HG02938 (cell line): ENCODE measurements around the gene GIPC3.

ENCODE experiments used
- ATAC-seq: cut with Tn5 transposase; IDR thresholded peaks from one replicate; pipeline ENCODE4 v1.9.1; 2021; ENCODE audit warnings: mild to moderate bottlenecking, moderate library complexity; ENCODE audit not compliant: unreplicated experiment

GIPC3 gene

DNA sequence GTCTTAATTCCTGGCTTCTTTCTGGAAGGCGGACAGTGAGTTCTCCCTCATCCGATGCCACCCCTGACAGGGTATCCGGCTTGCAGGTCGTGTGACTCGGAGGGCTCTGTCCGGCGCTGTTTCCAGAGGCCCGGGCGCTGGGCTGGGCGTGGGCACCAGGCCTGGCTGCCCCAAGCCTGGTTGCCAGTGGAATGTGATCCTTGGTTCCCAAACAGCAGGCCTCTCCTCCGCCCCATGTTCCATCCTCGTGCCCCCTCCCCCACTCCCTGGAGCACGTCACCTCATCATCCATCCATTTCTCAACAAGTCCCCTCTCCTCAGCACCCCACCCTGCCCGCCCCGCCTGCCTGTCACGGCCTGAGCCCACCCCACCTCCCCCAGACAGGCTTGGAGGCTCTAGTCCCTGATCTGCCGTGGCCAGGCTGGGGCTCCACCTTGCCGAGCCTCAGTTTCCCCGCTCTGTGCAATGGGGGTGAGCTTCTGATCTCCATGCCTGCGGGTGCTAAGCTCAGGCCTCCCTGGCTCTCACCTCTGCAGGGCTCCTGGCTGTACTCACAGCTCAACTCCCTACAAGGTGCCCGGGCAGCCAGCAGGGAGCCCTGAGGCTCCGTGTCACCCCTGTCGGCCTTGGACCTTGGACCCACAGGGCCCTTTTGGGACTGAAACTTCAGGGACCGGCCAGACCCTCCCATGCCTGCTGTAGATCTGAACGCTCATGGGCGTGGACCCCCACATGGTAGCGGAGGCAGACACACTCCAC lies 19.1 kb downstream of the GIPC3 start:
- ATAC-seq = no peak

DNA sequence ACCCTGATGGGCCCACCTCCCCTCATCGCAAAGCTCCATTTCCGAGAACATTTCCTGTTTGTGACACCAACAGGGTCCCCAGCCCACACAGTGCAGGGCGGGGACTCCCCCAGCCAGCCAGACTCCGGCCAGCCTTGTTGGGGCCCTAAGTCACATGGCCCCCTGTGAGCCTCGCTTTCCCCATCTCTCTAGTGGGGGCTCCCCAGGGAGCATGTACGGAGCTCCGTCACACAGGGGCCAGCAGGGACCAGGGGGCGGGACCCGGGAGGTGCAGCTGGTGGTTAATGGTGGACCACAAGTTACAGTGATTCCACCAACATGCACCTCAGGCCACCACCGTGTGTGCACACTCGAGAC lies 19.7 kb downstream of the GIPC3 start:
- no peak for ATAC-seq

DNA sequence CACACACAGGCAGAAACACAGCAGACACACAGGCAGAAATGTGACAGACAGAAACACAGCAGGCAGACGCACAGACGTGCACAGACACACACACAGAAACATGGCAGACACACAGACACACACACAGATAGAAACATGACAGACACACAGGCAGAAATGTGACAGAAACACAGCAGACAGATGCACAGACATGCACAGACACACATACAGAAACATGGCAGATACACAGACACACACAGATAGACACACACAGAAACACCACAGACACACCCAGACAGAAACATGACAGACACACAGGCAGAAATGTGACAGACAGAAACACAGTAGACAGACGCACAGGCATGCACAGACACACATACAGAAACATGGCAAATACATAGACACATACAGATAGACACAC lies 20.1 kb downstream of the GIPC3 start:
- no peak for ATAC-seq

DNA sequence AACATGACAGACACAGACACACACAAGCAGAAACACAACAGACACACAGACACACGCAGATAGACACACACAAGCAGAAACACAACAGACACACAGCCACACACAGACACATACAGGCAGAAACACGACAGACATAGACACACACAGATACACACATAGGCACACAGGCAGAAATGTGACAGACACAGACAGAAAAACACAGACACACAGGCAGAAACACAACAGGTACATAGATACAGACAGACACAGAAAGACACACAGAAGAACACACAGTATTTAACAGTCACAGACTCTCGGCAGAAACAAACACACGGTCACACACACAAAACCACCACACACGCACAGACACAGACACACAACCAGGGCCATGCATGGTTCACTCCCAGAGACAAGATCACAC lies 20.5 kb downstream of the GIPC3 start:
- no peak for ATAC-seq

DNA sequence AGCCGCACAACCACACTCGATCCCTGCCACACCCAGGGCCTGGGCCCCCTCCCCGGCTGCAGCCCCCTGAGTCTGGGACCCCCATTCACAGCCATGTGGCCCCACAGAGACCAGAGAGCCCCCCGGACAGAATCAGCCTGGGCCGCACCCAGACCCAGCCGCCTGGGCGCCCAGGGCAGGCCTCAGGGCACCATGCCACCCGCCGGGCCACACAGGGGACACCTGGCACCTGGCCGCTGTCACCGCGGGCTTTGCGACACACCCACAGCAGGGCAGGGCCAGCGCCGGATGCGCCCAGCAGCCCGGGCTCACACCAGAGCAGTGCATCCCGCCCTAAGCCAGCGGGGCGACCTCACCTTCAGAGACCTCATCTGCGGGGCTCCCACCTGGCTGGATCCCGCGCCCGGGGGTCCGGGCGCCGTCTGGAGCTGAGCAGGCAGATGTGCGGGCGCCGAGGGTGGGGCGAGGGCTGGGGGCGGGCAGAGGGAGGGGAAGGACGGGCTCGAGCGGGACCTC lies 21.0 kb downstream of the GIPC3 start:
- ATAC-seq = no peak

DNA sequence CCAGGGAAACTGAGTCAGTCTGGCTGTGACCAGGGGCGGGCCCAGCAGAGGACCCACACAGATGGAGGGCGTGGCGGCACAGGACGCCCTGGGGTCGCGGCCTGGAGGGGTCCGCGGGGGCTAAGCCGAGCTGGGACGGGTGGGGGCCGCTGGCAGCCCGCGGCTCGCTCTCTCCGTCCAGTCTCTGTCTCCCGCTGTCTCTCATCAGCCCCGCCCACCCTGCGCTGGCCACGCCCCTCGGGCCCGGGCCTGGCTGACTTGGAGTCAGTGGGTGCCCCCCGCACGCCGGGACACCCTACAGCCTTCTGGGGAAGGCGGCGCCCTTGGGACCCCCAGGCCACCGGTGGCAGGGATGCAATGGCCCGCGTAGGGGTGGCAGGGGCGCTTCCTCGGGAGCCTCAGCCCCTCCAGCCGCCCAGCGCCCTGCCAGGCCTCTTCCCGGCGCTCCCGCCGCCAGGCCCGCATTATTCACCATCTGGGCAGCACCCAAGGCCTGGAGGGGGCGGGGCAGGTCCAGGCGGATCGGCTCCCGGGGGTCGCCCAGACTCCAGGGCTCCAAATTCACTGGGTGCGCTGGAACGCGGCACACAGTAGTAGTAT lies 21.5 kb downstream of the GIPC3 start, which contains the start of gene TBXA2R:
Gene TBXA2R, minus strand, starts transcription at position 186 of the 600 bp plus-strand sequence. CDS start 6,241 bp downstream, outside the sequence.
- no peak for ATAC-seq

DNA sequence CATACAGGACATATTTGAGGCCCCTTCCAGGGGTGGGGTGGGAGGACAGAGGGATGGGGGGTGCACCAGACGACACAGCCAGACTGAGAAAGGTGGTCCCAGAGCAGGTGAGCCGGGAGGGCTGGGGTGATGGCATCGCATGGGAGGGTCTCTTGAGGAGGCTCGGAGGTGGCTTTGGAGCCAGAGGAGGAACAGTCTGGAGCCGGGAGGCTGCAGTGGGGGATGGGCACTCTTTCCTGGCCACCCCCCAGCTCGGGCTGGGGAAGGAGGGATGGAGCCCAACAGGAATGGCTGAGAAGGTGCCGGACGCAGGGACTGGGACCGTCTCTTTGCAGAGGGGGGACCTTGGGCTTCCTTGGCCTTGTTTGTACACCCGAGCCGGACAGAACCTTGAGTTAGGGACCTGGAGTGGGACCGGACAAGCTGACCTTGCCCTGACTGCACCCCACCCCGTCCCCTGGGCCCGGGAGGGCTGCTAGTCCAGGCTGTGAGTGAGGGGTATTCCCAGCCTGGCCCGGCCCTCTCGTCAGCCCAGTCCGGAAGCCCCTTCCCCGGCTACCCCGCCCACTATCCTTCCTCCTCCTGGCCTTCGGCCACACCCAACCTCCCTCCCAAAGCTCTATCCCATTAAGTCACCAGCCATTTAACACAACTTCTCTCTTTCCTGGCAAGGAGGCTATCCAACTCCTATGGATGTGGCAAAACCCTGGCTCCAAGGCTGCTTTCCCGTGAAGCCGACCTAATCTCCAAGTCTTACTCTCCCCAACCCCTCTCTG lies 22.2 kb downstream of the GIPC3 start:
- ATAC-seq = no peak

DNA sequence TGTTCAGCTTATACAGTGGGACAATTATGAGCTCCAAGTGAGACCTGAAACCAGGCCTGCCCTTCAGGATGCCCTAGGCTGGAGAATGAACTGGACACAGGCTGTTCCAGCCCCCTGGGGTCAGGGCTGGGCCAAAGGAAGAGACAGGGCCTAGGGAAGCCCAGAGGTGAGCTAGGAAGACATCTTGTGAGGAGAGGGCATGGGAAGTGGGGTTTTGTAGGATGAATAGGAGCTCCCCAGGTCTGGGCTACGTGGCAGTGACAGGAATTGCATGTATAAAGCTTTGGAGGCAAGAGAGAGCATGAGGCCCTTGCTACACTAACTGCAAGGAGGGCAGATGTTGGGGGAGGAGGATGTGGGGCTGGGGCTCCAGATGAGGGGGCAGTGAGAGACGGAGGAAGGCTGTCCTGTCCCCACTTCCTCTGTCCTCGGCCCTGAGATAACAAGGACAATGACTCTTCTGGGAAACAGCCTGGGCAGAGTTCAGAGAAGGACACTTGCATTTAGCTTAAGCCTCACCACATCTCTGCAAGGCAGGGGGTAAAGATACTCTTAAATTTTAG lies 22.9 kb downstream of the GIPC3 start:
- ATAC-seq = no peak

DNA sequence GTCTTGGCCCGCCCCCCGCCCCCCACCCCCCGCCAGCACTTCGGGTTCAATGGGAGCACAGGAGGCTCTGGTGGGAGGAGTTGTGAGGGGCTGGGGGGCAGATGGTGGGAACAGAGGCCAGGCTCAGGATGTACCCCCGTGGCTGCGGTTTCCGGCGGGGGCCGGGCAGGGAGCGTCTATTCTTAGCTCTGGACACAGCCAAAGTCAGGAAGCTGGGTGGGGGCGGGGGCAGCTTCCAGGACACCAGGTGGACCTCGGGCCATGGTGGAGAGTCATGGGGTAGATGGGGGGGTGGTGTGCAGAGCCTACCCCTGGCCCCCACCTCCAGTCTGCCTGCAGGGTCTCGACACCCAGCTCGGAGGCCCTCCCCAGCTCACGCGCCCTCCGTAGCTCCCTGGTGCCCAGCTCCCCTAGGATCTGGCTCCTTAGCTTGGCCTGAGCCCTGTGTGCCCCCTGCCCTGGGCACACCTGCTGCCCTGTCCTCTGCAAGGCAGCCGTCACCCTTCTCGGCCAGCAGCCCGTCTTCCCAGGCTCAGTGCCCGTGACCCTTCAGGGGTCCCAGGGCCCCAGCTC lies 23.6 kb downstream of the GIPC3 start:
- ATAC-seq = no peak

DNA sequence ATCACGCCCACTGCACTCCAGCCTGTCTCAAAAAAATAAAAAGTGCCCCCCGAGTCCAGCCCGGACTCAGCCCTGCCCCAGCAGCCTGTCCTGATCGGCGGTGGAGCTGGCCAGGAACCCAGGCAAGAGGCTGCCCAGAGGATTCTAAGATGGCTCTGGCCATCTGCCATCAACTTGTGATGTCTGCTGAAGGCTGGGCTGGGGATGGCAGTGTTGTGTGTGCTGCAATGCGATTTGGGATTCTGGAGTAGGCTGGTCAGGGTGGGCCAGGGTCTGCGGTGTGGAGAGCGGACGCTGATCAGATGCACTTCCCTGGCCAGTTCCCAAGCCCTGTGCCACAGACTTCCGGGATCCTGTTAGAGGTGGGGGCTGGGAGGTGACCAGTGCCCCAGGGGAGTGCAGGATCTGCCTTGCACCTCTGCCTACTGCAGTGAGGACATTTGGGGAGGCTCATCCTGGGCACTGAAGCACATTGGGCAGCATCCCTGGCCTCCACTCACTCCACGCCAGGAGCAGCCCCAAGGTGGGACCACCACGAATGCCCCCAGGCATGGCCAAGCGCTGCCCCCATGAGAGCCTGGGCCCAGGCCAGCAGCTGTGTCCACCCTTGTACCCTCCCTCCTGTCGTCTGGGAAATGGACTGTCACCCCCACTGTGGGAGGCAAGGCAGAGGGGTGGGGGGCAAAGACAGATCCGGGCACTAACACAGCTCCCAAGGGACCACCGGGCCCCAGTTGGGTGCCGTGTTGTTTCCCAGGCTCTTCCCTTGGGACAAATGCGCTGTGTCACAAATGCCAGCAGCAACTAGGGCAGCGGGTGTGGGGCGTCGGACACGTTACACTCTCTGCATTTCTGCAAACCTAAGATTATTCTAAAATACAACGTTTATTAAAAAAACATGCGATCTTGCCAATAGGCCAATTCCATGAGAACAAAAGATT lies 24.8 kb downstream of the GIPC3 start:
- ATAC-seq = no peak

DNA sequence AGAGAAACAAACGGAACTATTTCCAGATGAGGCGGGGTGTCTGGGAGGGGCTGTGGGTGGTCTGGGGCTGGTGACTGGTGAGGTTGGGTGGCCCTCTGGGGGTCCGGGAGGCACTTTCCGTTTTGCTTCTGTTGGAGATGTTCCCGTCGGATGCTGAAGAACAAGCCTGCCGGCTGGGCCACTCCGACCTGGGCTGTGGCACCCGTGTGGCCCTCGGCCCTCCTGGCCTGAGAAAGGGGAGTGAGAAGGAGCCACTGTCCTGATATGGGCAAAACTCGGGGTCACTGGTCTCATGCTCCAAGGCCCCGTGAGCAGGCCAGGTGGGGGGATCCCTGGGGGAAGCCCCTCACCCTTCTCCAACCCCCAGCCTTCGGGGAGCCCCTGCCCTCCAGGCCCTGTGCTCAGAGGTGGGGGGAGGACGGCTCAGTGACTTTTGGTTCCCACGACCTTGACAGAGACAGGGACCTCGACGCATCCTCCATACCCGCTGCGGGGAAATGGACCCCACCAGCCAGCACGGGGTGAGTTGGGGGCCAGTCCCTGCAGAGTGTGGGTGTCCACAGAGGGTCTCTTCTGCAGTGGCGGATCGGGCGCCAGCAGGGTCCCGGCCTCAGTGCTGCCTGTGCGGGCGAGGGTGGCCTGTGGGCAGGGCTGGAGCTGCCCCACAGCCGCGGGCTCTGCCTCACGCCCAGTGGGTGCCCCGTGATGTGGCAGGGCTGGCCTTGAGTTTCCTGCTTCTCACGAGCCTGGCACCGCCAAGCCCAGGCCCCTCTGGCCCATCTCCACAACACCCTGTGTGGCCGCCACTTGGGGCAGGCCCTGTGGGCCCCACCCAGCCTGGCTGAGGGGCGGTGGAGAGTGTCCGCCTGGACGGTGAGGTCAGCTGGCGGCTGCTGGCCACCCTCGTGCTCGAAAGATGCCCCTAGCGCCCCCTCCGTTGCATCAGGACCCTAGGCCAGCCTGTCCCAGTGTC lies 25.8 kb downstream of the GIPC3 start:
- ATAC-seq = no peak

DNA sequence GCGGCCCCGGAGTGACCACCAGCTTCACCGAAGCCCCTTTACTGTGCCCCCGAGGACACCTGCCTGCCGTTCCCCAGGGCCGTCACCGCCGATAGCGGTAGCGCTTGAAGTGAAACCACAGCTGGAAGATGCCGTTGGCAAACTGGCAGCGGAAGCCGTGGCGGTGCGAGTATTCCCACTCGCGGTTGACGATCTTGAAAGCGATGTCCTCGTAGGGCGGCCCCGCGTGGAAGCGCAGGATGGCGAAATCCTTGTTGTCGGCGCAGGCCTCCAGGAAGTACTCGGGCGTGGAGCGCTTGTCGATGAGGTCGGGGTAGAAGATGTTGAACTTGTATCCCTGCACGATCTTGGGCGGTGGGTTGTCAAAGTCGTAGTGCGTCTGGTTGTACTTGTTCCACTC lies 26.6 kb downstream of the GIPC3 start:
- no peak for ATAC-seq

DNA sequence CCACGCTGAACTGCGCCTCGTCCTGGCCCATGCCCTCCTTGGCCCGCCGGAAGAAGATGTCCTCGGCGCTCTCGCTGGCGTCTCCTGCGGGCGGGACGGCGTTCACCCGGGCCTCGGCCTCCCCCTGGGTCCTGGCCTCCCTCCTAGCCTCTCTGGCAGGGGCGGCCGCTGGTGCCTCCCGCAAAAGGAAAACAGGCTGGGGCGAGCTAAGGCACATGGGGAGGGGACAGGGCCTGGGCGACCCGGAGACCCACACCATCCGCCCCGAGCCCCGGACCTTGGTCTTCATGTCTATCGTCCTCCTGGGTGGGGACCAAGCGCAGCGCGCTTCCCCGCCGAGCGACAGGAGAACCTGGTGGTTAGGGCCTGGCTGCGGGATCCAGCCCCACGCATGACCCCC lies 27.1 kb downstream of the GIPC3 start:
- no peak for ATAC-seq

DNA sequence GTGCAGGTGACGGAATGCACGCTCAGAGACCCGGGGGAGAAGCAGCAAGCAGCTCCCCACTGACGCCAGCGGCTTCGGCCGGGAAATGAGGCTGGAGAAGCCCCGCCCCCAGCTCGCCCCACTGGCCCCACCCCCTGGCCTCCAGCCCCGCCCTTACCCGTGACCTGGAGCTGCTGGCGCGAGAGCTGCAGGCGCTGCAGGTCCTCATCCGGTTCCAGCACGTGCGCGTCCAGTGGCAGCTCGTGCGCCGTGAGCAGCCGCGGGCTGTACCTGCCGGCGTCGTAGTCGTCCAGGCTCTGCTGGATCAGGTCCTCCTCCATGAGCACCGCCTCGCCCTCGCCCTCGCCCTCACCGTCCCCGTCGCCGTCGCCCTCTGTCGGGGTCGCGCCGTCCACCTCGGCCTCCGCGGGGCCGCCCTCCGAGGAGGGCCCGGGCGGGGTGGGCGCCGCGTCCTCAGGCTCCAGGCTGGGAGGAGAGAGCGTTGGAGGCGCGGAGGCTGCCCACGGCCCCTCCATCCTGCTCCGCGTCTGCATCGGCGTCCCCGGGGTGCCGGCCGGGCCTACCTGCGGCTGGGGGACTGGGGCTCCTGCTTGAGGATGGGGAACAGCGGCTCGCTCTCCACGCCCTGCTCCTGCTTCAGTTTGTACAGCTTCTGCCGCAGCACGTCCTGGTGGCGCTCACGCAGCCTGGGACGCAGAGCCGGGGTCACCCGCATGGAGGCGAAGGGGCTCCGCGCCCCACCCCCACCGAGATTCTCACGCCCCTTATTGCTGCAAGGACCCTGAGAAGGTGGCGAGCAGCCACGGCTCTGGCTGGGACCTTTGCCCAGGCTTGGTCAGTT lies 27.8 kb downstream of the GIPC3 start:
- ATAC-seq = no peak

DNA sequence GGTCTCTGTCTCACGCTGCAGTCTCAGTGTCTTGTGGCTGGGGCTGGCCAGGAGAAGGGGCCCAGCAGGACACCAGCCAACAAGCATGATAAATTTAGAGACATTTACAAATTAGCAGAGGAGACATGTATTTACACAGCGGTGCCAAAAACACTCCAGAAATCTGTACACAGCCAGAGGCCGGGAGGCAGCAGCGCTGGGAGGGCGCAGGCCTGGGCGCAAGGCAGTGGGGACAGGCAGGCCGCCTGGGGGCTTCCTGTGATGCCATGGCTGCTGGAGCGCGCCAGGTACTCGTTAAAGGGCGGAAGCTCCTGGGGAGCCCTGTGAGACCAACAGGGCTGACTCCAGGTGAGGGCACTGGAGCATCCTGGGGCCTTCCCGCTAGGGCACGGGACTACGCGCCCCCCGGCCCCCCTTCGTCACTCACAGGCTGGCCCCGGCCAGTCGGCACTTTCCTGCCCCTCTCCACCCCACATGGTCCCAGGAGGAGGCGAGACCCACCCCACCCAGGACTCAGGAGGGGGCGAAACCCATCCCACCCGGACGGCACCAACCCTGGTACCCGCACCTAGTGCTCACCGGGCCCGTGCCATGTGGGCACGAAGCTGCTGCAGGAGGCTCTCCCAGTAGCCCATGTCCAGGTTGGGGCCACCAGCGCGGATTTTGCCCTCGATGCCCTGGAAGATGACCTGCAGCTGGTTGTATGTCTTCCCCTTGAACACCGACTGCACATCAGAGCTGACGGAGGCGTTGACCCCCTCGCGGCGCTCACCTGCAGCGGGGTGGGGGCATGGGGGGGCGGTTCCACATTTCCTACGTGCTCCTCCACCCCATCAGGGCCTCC lies 28.8 kb downstream of the GIPC3 start:
- ATAC-seq = no peak

DNA sequence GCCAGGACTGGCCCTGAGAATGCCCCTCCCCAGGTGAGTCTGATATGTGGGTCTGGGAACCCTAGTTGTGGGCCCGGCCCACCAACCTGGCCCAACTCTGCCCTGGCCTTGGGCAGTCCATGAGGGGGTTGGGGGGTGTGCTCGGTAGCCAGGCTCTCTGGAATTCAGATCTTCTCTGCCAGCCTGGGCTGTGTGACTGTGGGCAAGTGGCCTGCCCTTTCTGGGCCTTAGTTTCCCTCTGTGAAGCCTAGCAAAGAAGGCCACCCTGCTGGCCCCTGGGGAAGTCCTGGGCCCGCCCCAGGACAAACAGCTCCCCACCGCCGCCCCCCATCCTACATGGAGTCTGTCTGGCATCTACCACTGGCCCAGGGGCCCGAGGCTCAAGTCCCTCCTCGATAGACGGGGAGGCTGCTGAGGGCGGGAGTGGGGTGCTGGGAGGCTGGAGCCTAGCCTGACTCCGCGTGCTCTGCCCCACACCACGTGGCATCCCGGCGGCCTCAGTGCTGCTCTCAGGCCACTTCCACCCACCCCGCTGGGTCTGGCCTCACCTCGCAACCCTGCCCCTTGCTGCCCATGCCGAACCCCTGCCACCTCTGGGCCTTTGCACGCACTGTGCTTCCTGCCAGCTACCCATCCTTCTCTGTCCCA lies 29.7 kb downstream of the GIPC3 start:
- ATAC-seq = no peak
